K562 (cell line): Measurements from ENCODE around the gene ARL16. TPM values are rescaled to one million over a fixed set of nuclear protein-coding genes. Genes with fewer than 3 reads are reported as not detected.
A peak's percentile ranks its signal among the peaks of the same experiment; 100 is the strongest.

Experiments
- ATAC-seq: fragments of 200-7000 bp; cut with Tn5 transposase; 3 replicates; pipeline ENCODE4 v1.9.1; 2020; ENCODE audit warnings: moderate library complexity
- BruUV-seq: library from RNA; stranded (reverse); fragments of 400-500 nt; replicated peaks from 2 replicates; lab custom pipeline; 2021; lab: Mats Ljungman, UMichigan
- CTCF ChIA-PET: fragments of 300-600 bp; formaldehyde crosslinking; extraction: SDS; loops from one replicate; lab custom pipeline; 2021; ENCODE audit warnings: low intra/inter-chr PET ratio; lab: Yijun Ruan, JAX
- POLR2A ChIA-PET: fragments of 300-600, 350-650 bp; sonication (Branson Sonifier 250); formaldehyde crosslinking; extraction: SDS; loops from one replicate; lab custom pipeline; 2021; ENCODE audit warnings: antibody characterized with exemption, inconsistent platforms; lab: Yijun Ruan, JAX
- DNase-seq, 4 experiments: peaks; one replicate each; pipeline versions ENCODE4 v3.0.0 to v3.0.0-alpha.2; 2011 to 2018; ENCODE audit warnings: low spot score in 3 of 4, mixed read lengths in 3 of 4; ENCODE audit errors: extremely low read depth in 1 of 4
- FAIRE-seq: peaks from 2 replicates; lab custom pipeline; 2011; peaks lifted over from hg19 to GRCh38; lab: Jason Lieb, UNC
- H2AFZ ChIP-seq: 2 replicates; pipeline ENCODE4 v1.6.0; 2011; ENCODE audit warnings: low read depth, low read length, control low read depth, inconsistent platforms
- H3K27ac ChIP-seq: fragments of 200-600 bp; 3 replicates; pipeline ENCODE4 v1.8.0; 2011; ENCODE audit warnings: low read depth, mild to moderate bottlenecking, control low read depth, inconsistent platforms, low read length, moderate library complexity, mixed read lengths; ENCODE audit errors: extremely low read depth
- H3K27me3 ChIP-seq, 2 experiments: fragments of 300-600 bp in 1 of 2; 2 replicates in 1 of 2; 3 replicates in 1 of 2; pipeline versions ENCODE4 v1.6.0 to v1.8.0; 2011; ENCODE audit warnings: inconsistent platforms in 2 of 2, low read length in 2 of 2, mild to moderate bottlenecking in 1 of 2, mixed read lengths in 1 of 2, moderate library complexity in 1 of 2; ENCODE audit not compliant: control insufficient read depth in 2 of 2, insufficient read depth in 2 of 2
- H3K36me3 ChIP-seq: fragments of 300-600 bp; 3 replicates; pipeline ENCODE4 v1.8.0; 2011; ENCODE audit warnings: mild to moderate bottlenecking, low read length, inconsistent platforms; ENCODE audit not compliant: control insufficient read depth, insufficient read depth
- H3K4me1 ChIP-seq, 2 experiments: fragments of 200-600 bp in 1 of 2; replicated peaks in 1 of 2; 2 replicates in 1 of 2; 3 replicates in 1 of 2; pipeline versions ENCODE4 v1.5.1 to v1.8.0; 2011; ENCODE audit warnings: inconsistent platforms in 2 of 2, low read length in 2 of 2, mild to moderate bottlenecking in 1 of 2, mixed read lengths in 1 of 2, moderate library complexity in 1 of 2; ENCODE audit not compliant: control insufficient read depth in 2 of 2, insufficient read depth in 2 of 2
- H3K4me2 ChIP-seq: 2 replicates; pipeline ENCODE4 v1.6.1; 2011; ENCODE audit warnings: low read length, control low read depth, inconsistent platforms, mixed read lengths; ENCODE audit not compliant: insufficient read depth
- H3K4me3 ChIP-seq: fragments of 200-600 bp; sonication (generic), shearing (Covaris generic); 2 replicates; pipeline ENCODE4 v1.5.1; 2016; ENCODE audit warnings: control low read depth, inconsistent platforms
- H3K79me2 ChIP-seq: fragments of 200-600 bp; 3 replicates; pipeline ENCODE4 v1.8.0; 2011; ENCODE audit warnings: low read length, inconsistent platforms; ENCODE audit not compliant: control insufficient read depth, insufficient read depth
- H3K9ac ChIP-seq, 2 experiments: 2 replicates each; pipeline versions ENCODE4 v1.6.0 to v1.6.1; 2011; ENCODE audit warnings: low read depth in 2 of 2, low read length in 2 of 2, control low read depth in 1 of 2, inconsistent platforms in 1 of 2, mild to moderate bottlenecking in 1 of 2, mixed read lengths in 1 of 2; ENCODE audit not compliant: insufficient read depth in 1 of 2
- H3K9me1 ChIP-seq: one replicate; pipeline ENCODE4 v1.6.0; 2011; ENCODE audit warnings: inconsistent platforms, mild to moderate bottlenecking, low read length, moderate library complexity; ENCODE audit not compliant: control insufficient read depth, insufficient read depth
- H3K9me3 ChIP-seq: replicated peaks from 2 replicates; pipeline ENCODE4 v1.5.1; 2011; ENCODE audit warnings: low read depth, low read length, inconsistent platforms; ENCODE audit not compliant: control insufficient read depth, insufficient read depth
- H4K20me1 ChIP-seq: replicated peaks from 2 replicates; pipeline ENCODE4 v1.6.1; 2011; ENCODE audit warnings: low read length, inconsistent platforms, mixed read lengths; ENCODE audit not compliant: control insufficient read depth, insufficient read depth
- BHLHE40 ChIP-seq: IDR thresholded peaks from 2 replicates; pipeline ENCODE4 v1.6.1; 2011; ENCODE audit warnings: low read length, improper control_type of control experiment
- CBFB ChIP-seq: sonication (generic); formaldehyde crosslinking; IDR thresholded peaks from 2 replicates; pipeline ENCODE4 v1.4.0; 2020; ENCODE audit warnings: mild to moderate bottlenecking, missing genetic modification reagents
- KDM4B ChIP-seq, 2 experiments: fragments of 450-650 bp in 1 of 2; sonication (generic) in 1 of 2; IDR thresholded peaks; 2 replicates each; pipeline ENCODE4 v1.6.1; 2016 to 2017; ENCODE audit warnings: borderline replicate concordance in 2 of 2, antibody characterized with exemption in 1 of 2, low read depth in 1 of 2, mild to moderate bottlenecking in 1 of 2
- MXI1 ChIP-seq: IDR thresholded peaks from 2 replicates; pipeline ENCODE4 v1.6.1; 2011; ENCODE audit warnings: low read depth, mild to moderate bottlenecking, improper control_type of control experiment, low read length
- POLR2A ChIP-seq: fragments of 450-650 bp; conservative IDR thresholded peaks from 2 replicates; pipeline ENCODE4 v1.6.1; 2016
- PTTG1 ChIP-seq: fragments of 450-650 bp; IDR thresholded peaks from 2 replicates; pipeline ENCODE4 v1.6.1; 2016; ENCODE audit warnings: low read depth, mild to moderate bottlenecking, missing genetic modification characterization, missing compliant biosample characterization
- TAF15 ChIP-seq: fragments of 200-400 bp; formaldehyde crosslinking; IDR thresholded peaks from 2 replicates; pipeline ENCODE4 v1.6.1; 2017; ENCODE audit warnings: mild to moderate bottlenecking, low read depth, low read length, moderate library complexity
- TEAD1 ChIP-seq, 2 experiments: fragments of 450-650 bp in 1 of 2; sonication (generic) in 1 of 2; formaldehyde crosslinking; IDR thresholded peaks; 2 replicates each; pipeline versions ENCODE4 v1.4.0 to v1.8.0; 2020 to 2022; ENCODE audit warnings: mild to moderate bottlenecking in 2 of 2, missing genetic modification reagents in 1 of 2
- ZNF232 ChIP-seq: sonication (generic); formaldehyde crosslinking; IDR thresholded peaks from 2 replicates; pipeline ENCODE4 v1.8.0; 2022; ENCODE audit warnings: mild to moderate bottlenecking, missing genetic modification reagents
- WGBS: fragments of 100-300 bp; shearing (Covaris generic); methylation state at CpG from one replicate; pipeline ENCODE4 v1.1.6; 2016; ENCODE audit warnings: low coverage, mixed read lengths; ENCODE audit not compliant: insufficient coverage; ENCODE audit errors: missing lambda C conversion rate; 5-methylcytosine and 5-hydroxymethylcytosine counted together
- in situ Hi-C: fragments of 300-500 bp; cut with MboI; formaldehyde crosslinking; loops from 4 replicates; pipeline ENCODE4 v1.15.0; 2018; ENCODE audit warnings: inconsistent platforms, mixed read lengths
- intact Hi-C: fragments of 100-400 bp; cut with micrococcal nuclease; formaldehyde crosslinking; loops from 2 replicates; pipeline ENCODE4 v1.14.2; 2022
- polyA plus RNA-seq, 8 experiments: library from polyadenylated mRNA; depleted of rRNA in 4 of 8; stranded (reverse) in 5 of 8; unstranded in 3 of 8; fragments of >200 nt; fragmentation: Nextera tagmentation in 2 of 8; fragmentation: Illumina TruSeq in 1 of 8; extraction: Ambion mirVana in 2 of 8; extraction: Trizol in 1 of 8; gene quantifications; 2 replicates each; pipeline versions ENCODE4 v1.2.1 to v1.2.3, GENCODE V29; 2011 to 2014; ENCODE audit warnings: inconsistent platforms in 1 of 8, missing spikeins in 1 of 8
- total RNA-seq, 7 experiments: library from RNA; depleted of rRNA in 6 of 7; stranded (reverse); fragments of >200 nt in 6 of 7; fragmentation: Illumina TruSeq in 2 of 7; extraction: Trizol in 2 of 7; gene quantifications; 2 replicates each; pipeline versions ENCODE4 v1.2.1 to v1.2.3, GENCODE V29; 2011 to 2021; ENCODE audit warnings: low replicate concordance in 1 of 7
- TF ChIP-seq, protein P1 (sequence below): sonication (generic); formaldehyde crosslinking; IDR thresholded peaks from 2 replicates; pipeline ENCODE4 v1.9.0; 2022; ENCODE audit warnings: mild to moderate bottlenecking, missing genetic modification reagents
- TF ChIP-seq, protein P2 (sequence below), 2 experiments: IDR thresholded peaks; 2 replicates each; pipeline ENCODE4 v1.6.1; 2011; ENCODE audit warnings: borderline replicate concordance in 1 of 2, control low read depth in 1 of 2, low read depth in 1 of 2, low read length in 1 of 2, mild to moderate bottlenecking in 1 of 2, mixed read lengths in 1 of 2, moderate library complexity in 1 of 2; ENCODE audit not compliant: insufficient read depth in 1 of 2, insufficient read length in 1 of 2, poor library complexity in 1 of 2, severe bottlenecking in 1 of 2; ENCODE audit errors: extremely low read depth in 1 of 2
- TF ChIP-seq, protein P3 (sequence below): sonication (generic); formaldehyde crosslinking; IDR thresholded peaks from 2 replicates; pipeline ENCODE4 v1.9.0; 2022; ENCODE audit warnings: mild to moderate bottlenecking, missing genetic modification reagents
- TF ChIP-seq, protein P4 (sequence below): sonication (generic); formaldehyde crosslinking; IDR thresholded peaks from 2 replicates; pipeline ENCODE4 v1.8.1; 2023; ENCODE audit warnings: mild to moderate bottlenecking, missing genetic modification reagents
- TF ChIP-seq, protein P5 (sequence below): sonication (generic); formaldehyde crosslinking; IDR thresholded peaks from 2 replicates; pipeline ENCODE4 v1.8.0; 2022; ENCODE audit warnings: mild to moderate bottlenecking, missing genetic modification reagents

Gene ARL16
- total and polyA plus RNA-seq, 9 of the 15 experiments (the other 6 are each of a cell fraction or from before 2014, with no cell fraction given) = 5.4 to 32.4 (median 22.6) TPM

DNA sequence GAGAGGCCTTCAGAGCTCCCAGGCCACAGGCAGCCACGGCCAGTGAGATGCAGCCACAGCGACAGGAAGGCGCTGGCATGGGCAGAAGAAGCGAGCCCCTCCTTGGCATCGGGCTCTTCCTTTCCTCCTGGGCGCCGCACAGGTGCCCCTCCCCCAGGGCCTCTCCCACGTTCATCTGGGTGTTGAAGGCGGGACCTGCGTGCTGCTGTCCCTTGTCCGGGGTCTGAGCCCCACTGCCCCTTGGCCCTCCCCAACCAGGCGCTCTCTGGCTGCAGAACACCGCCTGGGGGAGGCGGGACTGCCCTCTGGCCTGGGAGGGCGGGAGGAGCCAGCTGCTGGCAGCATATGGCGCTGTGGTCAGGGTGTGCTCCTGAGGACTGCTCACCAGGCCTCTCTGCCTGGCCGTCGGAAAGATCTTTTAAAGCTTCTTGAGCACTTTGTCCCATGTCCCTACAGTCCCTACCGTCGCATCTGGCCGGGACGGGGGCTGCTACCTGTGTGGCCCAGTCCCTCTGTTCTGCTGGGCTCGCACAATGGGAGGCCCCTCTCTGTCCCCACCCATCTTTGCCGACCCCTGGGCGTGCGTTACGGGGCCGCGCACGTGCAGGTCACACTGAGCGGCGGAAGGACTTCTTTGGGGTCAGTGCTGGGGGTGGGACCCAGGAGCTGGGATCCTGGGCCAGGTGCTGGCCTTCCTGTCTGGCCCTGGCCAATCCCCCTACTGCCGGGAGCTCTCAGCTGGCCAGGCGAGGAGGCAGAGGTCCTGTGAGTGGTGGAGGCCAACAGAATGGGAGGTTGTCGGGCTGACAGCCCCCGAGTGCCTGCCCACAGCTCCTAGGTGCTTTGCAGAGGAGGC lies 30.2 kb upstream of the ARL16 start:
- WGBS = 20% methylated on average over 30 of the region's 36 CpGs
- peak overlapping the region; percentile 93 for H3K4me3 ChIP-seq
- H3K27ac ChIP-seq = peak overlapping the region; percentile 88
- H3K9me3 ChIP-seq = no peaks in the 10 kb centered on the region
- ChIA-PET POLR2A (interaction anchor here (0.6 to 5.2 kb wide), 9 partner anchors 10 to 224 kb away, joined by 3 to 59 read pairs (median 4); partner anchors contain the start of genes CCDC137, MRPL12 and OXLD1), CTCF (no interaction called here)
- no peak overlapping the region for H2AFZ ChIP-seq
- peak overlapping the region; percentile 80 to 95 for H3K9ac ChIP-seq
- no TSS peak for BruUV-seq
- intact Hi-C loops (no loop called here), in situ Hi-C loops (no loop called here)
- H3K36me3 ChIP-seq = peaks cover 51% of the 10 kb centered on the region; the same call in 1 of the 3 replicates
- H3K4me2 ChIP-seq = peak overlapping the region; percentile 92
- DNase-seq (peak; percentile 65 to 72 (median 69)), FAIRE-seq (peak; percentile 32), ATAC-seq (peak; percentile 53)
- H3K27me3 ChIP-seq = no peaks in the 10 kb centered on the region
- H3K9me1 ChIP-seq = peaks cover under 1% of the 10 kb centered on the region
- peaks cover 23 to 82% of the 10 kb centered on the region in 2 experiments for H3K4me1 ChIP-seq
- peaks cover 35% of the 10 kb centered on the region for H3K79me2 ChIP-seq
- H4K20me1 ChIP-seq = peaks cover 12% of the 10 kb centered on the region
- TF ChIP-seq CBFB = 0 out of 2 replicates have a peak, but pooled peaks have one; percentile 79
- 0 out of 4 replicates have a peak, but pooled peaks of 1 of the 2 experiments have one; percentile 22 for TF ChIP-seq TEAD1 (CRISPR knock-in tag; IDR thresholded peaks at IDR 0.05)
- TF ChIP-seq KDM4B (IDR thresholded peaks at IDR 0.05; ENCODE audit: borderline replicate concordance in 2 of 2, low read depth in 1 of 2) = 0 out of 4 replicates have a peak, but pooled peaks of 1 of the 2 experiments have one; percentile 39
- TF ChIP-seq, protein P1, sequence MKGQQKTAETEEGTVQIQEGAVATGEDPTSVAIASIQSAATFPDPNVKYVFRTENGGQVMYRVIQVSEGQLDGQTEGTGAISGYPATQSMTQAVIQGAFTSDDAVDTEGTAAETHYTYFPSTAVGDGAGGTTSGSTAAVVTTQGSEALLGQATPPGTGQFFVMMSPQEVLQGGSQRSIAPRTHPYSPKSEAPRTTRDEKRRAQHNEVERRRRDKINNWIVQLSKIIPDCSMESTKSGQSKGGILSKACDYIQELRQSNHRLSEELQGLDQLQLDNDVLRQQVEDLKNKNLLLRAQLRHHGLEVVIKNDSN = peak; percentile 16; the same call in 1 of the 2 replicates
- TF ChIP-seq MXI1 = 0 out of 2 replicates have a peak, but pooled peaks have one; percentile 12
- TF ChIP-seq, protein P2, sequence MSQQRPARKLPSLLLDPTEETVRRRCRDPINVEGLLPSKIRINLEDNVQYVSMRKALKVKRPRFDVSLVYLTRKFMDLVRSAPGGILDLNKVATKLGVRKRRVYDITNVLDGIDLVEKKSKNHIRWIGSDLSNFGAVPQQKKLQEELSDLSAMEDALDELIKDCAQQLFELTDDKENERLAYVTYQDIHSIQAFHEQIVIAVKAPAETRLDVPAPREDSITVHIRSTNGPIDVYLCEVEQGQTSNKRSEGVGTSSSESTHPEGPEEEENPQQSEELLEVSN (IDR thresholded peaks at IDR 0.05; ENCODE audit: borderline replicate concordance in 1 of 2, extremely low read depth in 1 of 2, insufficient read depth in 1 of 2, insufficient read length in 1 of 2, low read depth in 1 of 2, low read length in 1 of 2, poor library complexity in 1 of 2, severe bottlenecking in 1 of 2) = peak in 1 of 2 experiments; percentile 65
- TF ChIP-seq, protein P3, sequence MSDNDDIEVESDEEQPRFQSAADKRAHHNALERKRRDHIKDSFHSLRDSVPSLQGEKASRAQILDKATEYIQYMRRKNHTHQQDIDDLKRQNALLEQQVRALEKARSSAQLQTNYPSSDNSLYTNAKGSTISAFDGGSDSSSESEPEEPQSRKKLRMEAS (CRISPR knock-in tag) = peak; percentile 28
- TF ChIP-seq BHLHE40 = peak; percentile 37
- TF ChIP-seq ZNF232 (CRISPR knock-in tag) = no peak
- TF ChIP-seq PTTG1 = no peak
- 0 out of 2 replicates have a peak, but pooled peaks have one; percentile 20 for TF ChIP-seq POLR2A
- TF ChIP-seq TAF15 = no peak
- TF ChIP-seq, protein P4, sequence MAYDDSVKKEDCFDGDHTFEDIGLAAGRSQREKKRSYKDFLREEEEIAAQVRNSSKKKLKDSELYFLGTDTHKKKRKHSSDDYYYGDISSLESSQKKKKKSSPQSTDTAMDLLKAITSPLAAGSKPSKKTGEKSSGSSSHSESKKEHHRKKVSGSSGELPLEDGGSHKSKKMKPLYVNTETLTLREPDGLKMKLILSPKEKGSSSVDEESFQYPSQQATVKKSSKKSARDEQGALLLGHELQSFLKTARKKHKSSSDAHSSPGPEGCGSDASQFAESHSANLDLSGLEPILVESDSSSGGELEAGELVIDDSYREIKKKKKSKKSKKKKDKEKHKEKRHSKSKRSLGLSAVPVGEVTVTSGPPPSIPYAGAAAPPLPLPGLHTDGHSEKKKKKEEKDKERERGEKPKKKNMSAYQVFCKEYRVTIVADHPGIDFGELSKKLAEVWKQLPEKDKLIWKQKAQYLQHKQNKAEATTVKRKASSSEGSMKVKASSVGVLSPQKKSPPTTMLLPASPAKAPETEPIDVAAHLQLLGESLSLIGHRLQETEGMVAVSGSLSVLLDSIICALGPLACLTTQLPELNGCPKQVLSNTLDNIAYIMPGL = no peak
- TF ChIP-seq, protein P5, sequence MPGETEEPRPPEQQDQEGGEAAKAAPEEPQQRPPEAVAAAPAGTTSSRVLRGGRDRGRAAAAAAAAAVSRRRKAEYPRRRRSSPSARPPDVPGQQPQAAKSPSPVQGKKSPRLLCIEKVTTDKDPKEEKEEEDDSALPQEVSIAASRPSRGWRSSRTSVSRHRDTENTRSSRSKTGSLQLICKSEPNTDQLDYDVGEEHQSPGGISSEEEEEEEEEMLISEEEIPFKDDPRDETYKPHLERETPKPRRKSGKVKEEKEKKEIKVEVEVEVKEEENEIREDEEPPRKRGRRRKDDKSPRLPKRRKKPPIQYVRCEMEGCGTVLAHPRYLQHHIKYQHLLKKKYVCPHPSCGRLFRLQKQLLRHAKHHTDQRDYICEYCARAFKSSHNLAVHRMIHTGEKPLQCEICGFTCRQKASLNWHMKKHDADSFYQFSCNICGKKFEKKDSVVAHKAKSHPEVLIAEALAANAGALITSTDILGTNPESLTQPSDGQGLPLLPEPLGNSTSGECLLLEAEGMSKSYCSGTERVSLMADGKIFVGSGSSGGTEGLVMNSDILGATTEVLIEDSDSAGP (CRISPR knock-in tag) = 0 out of 2 replicates have a peak, but pooled peaks have one; percentile 18
